Stomach (tissue), 4 donors: Measurements from ENCODE around the gene LHFPL3.

Experiments
- CTCF ChIP-seq, 7 experiments: fragments of 450-650 bp in 4 of 7; fragments of 200-600 bp in 3 of 7; sonication (generic) in 3 of 7; IDR thresholded peaks; one replicate each; pipeline ENCODE4 v1.5.1; 2016 to 2019; ENCODE audit warnings: antibody characterized with exemption in 7 of 7, control low read depth in 2 of 7, mild to moderate bottlenecking in 1 of 7
- EP300 ChIP-seq: sonication (generic); formaldehyde crosslinking; IDR thresholded peaks from one replicate; pipeline ENCODE4 v1.6.1; 2017; ENCODE audit warnings: antibody characterized with exemption

- TF ChIP-seq EP300 = no peak
- TF ChIP-seq CTCF (IDR thresholded peaks at IDR 0.05) = no peak
Measured at GRCh38 chr7:104412911-104413310, 84.5 kb downstream of the LHFPL3 start.
